Adrenal gland (tissue), 5 donors: ENCODE results near the gene GOLGA8O.
"Not testable (repeated sequence)": the region's sequence is repeated elsewhere in the genome, so short reads cannot be mapped to it uniquely, and the experiment has no call there.

Experiments
- POLR2A ChIP-seq, 2 donors: fragments of 450-650 bp; IDR thresholded peaks; one replicate each; pipeline ENCODE4 v1.6.1; 2017; ENCODE audit warnings: antibody characterized with exemption in 2 of 2, mild to moderate bottlenecking in 2 of 2, moderate library complexity in 1 of 2
- TF ChIP-seq, protein P1 (sequence below), 6 experiments: fragments of 450-650 bp in 4 of 6; fragments of 200-600 bp in 2 of 6; sonication (generic) in 1 of 6; IDR thresholded peaks; 1 replicate in 5 of 6; 2 replicates in 1 of 6; pipeline versions ENCODE4 v1.5.1 to v1.8.0; 2016 to 2021; ENCODE audit warnings: antibody characterized with exemption in 6 of 6, mild to moderate bottlenecking in 2 of 6, moderate library complexity in 1 of 6
- donor health status: DM: no; HTN: no; CAD: no.

DNA sequence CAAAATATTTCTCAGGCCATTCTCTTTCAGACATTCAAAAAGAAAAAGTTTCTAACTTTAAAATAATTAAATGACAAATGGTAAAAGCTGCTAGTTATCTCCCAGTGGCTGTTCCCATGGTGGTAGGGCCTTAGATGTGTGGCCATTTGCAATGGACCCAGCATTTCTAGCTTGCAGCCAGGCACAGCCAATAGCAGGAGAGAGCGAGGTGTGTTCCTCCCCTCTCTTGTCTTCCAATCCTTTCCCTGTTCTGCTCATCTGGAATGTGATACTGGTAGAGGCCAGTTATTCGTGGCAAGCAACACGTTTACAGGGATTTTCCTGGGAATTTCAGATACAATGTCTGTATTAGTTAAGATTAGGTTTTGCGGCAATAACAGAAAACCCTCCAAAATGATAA lies 37.3 kb upstream of the GOLGA8O start:
- TF ChIP-seq, protein P1, sequence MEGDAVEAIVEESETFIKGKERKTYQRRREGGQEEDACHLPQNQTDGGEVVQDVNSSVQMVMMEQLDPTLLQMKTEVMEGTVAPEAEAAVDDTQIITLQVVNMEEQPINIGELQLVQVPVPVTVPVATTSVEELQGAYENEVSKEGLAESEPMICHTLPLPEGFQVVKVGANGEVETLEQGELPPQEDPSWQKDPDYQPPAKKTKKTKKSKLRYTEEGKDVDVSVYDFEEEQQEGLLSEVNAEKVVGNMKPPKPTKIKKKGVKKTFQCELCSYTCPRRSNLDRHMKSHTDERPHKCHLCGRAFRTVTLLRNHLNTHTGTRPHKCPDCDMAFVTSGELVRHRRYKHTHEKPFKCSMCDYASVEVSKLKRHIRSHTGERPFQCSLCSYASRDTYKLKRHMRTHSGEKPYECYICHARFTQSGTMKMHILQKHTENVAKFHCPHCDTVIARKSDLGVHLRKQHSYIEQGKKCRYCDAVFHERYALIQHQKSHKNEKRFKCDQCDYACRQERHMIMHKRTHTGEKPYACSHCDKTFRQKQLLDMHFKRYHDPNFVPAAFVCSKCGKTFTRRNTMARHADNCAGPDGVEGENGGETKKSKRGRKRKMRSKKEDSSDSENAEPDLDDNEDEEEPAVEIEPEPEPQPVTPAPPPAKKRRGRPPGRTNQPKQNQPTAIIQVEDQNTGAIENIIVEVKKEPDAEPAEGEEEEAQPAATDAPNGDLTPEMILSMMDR (IDR thresholded peaks at IDR 0.05), result not testable (repeated sequence)
- not testable (repeated sequence) for TF ChIP-seq POLR2A (IDR thresholded peaks at IDR 0.05)
